ENCODE measurements around the gene ARSG.

Gene ARSG

DNA sequence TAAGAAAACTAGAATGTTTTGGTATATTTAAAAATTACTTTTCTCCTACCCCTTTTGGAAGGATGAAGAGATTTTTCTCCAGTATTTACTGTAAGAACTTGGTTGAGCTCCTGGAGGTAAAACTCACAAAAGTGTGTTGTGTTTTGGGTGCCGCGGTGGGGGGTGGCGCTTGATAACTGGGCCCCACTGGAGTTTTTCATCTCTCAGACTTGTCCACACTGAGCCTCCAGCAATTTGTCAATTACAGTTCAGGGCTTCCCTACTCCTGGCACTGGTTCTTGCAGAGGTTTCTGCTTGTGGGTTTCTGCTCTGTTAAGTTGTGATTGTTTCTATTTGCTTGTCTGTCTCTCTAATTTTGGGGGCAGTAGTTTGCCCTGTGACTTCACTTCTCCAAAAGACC, 126.0 kb downstream of the ARSG start:
- no peak for TF ChIP-seq POLR2A (IDR thresholded peaks at IDR 0.05; ENCODE audit: low read length)
- no peak for TF ChIP-seq GATA1 (IDR thresholded peaks at IDR 0.05; ENCODE audit: low read depth, low read length)
- no peak for DNase-seq

- no peak for DNase-seq
- TF ChIP-seq GATA1 (IDR thresholded peaks at IDR 0.05; ENCODE audit: low read depth, low read length) (no peak), POLR2A (IDR thresholded peaks at IDR 0.05; ENCODE audit: low read length) (no peak)
Measured at GRCh38 chr17:68418876-68419275, 127.6 kb downstream of the ARSG start.

DNA sequence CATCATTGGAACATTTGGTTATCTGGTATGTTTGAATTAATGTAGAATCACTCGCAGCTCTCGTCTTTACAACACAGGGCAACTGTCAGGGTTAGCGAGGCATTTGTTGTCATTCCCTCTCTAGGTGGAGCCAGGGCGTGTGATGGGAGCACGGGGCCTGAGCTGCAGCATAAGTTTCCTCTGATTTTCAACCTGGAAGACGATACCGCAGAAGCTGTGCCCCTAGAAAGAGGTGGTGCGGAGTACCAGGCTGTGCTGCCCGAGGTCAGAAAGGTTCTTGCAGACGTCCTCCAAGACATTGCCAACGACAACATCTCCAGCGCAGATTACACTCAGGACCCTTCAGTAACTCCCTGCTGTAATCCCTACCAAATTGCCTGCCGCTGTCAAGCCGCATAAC, 128.8 kb downstream of the ARSG start:
- no peak for DNase-seq
- TF ChIP-seq GATA1 (IDR thresholded peaks at IDR 0.05; ENCODE audit: low read depth, low read length) (no peak), POLR2A (IDR thresholded peaks at IDR 0.05; ENCODE audit: low read length) (no peak)

DNA sequence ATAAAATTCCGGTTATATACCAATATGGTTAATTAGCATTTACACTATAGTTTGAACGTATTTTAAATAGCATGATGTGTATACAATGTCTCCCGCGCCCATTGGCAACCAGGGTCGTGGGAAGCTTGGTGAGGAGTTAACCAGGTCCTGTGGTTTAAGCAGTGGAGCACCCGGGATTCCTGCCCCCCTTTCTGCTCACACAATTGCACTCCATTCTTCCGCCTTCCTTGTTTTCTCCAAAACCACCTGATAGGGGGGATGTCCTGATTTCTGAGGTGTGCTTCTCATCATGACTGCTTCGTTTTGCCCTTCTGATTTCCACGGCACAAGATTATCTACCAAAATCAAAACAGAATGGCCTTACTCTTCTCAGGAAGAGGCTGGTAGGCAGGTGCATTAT, 130.2 kb downstream of the ARSG start:
- TF ChIP-seq GATA1 (IDR thresholded peaks at IDR 0.05; ENCODE audit: low read depth, low read length) (no peak), POLR2A (IDR thresholded peaks at IDR 0.05; ENCODE audit: low read length) (no peak)

DNA sequence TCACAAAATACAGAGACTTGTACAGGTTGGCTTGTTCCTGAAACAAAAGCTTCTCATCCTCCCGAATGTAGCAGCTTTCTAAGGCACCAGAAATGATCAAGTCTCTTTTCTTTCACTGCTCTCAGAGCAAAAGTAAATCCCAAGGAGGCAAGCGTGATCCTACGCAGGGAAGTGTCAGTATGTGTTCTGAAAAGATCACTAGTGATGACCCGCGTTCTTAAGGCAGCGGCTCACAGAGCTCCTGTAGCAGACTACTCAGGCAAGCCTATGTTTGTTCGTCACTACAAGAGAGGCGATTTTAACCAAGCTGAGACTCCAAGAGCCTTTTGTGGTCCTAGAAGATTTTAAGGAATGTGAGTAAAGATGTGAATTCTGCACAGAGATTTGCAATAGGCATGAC, 131.5 kb downstream of the ARSG start:
- no peak for TF ChIP-seq GATA1 (IDR thresholded peaks at IDR 0.05; ENCODE audit: low read depth, low read length)
- DNase-seq: no peak

More for the DNA sequence above, 130.2 kb downstream of the ARSG start:
- DNase-seq: no peak

- TF ChIP-seq POLR2A (IDR thresholded peaks at IDR 0.05; ENCODE audit: low read length) (no peak), GATA1 (IDR thresholded peaks at IDR 0.05; ENCODE audit: low read depth, low read length) (no peak)
- DNase-seq: no peak
Measured at GRCh38 chr17:68423251-68423650, 132.0 kb downstream of the ARSG start.

DNA sequence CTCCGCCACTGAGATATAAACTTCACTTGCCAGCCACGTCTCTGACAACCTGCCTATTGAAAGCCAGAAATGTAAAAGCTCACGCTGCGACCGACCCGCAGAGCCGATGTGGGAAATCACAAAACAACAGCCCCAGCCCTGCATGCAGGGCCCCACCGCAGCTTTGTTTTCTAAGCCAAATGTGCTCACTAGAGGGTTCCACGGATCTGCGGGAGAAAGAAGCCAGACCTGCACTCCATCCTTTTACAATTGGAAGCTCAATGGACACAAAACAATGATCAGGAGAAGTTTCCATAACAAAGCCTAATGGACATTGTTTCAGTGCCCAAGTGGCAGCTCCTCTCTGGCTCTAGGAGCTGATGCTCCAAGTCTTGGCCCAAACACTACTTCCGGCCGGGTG, 132.9 kb downstream of the ARSG start:
- no peak for DNase-seq
- no peak for TF ChIP-seq GATA1 (IDR thresholded peaks at IDR 0.05; ENCODE audit: low read depth, low read length)

- DNase-seq: no peak
- TF ChIP-seq GATA1 (IDR thresholded peaks at IDR 0.05; ENCODE audit: low read depth, low read length): no peak
- TF ChIP-seq POLR2A (IDR thresholded peaks at IDR 0.05; ENCODE audit: low read length): no peak
Measured at GRCh38 chr17:68424861-68425260, 133.6 kb downstream of the ARSG start.

GRCh38 chr17:68425979-68426378, 134.7 kb downstream of the ARSG start:
- DNase-seq: no peak
- TF ChIP-seq GATA1 (IDR thresholded peaks at IDR 0.05; ENCODE audit: low read depth, low read length) (no peak), POLR2A (IDR thresholded peaks at IDR 0.05; ENCODE audit: low read length) (no peak)

DNA sequence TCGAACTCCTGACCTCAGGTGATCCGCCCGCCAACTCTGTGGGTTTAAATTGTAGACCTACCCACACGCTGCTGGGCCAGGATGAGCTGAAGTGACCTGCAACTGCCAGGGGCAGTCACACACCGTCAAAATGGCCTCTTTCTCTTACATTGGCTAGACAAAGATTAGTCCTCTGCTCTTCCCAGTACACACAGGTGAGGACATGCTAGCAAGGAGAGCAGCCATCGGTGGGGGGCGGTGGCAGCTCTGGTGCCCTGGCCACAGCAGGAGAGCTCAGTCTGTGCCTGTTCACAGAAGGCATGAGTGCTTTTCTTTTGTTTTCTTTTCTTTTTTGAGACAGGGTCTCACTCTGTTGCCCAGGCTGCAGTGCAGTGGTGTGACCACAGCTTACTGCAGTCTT, 136.3 kb downstream of the ARSG start:
- DNase-seq: no peak
- TF ChIP-seq GATA1 (IDR thresholded peaks at IDR 0.05; ENCODE audit: low read depth, low read length) (no peak), POLR2A (IDR thresholded peaks at IDR 0.05; ENCODE audit: low read length) (no peak)

GRCh38 chr17:68428498-68429172, 137.3 kb downstream of the ARSG start:
- no peak for TF ChIP-seq POLR2A (IDR thresholded peaks at IDR 0.05; ENCODE audit: low read length)
- TF ChIP-seq GATA1 (IDR thresholded peaks at IDR 0.05; ENCODE audit: low read depth, low read length): no peak
- no peak for DNase-seq

GRCh38 chr17:68429881-68430280, 138.6 kb downstream of the ARSG start:
- no peak for DNase-seq
- TF ChIP-seq POLR2A (IDR thresholded peaks at IDR 0.05; ENCODE audit: low read length) (no peak), GATA1 (IDR thresholded peaks at IDR 0.05; ENCODE audit: low read depth, low read length) (no peak)

DNA sequence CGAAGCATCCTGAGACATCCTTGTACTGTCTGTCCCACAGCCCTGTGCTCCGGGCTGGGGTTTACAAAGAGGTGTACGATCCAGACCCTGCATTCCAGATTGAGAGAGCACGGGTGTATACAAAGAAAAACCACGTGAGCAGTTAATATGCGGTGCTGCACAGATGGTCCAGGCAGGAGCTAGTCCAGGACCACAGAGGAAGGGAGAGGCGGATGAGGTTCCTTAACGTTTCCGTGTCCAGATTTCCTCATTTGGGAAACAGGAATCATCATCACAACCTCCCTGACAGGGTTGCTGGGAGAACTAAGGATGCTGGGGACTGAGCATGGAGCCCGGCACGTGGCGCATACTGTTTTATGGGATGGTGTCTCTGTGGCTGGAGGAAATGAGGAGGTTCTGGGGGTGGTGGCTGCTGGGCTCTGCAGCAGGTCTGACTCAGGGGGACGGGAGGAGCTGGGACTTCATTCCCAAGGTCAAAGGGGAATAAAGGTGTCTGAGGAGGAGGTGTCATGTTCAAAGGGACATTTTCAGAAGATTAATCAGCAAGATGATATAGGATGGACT, 139.8 kb downstream of the ARSG start:
- DNase-seq: no peak
- TF ChIP-seq POLR2A (IDR thresholded peaks at IDR 0.05; ENCODE audit: low read length): no peak
- no peak for TF ChIP-seq GATA1 (IDR thresholded peaks at IDR 0.05; ENCODE audit: low read depth, low read length)

DNA sequence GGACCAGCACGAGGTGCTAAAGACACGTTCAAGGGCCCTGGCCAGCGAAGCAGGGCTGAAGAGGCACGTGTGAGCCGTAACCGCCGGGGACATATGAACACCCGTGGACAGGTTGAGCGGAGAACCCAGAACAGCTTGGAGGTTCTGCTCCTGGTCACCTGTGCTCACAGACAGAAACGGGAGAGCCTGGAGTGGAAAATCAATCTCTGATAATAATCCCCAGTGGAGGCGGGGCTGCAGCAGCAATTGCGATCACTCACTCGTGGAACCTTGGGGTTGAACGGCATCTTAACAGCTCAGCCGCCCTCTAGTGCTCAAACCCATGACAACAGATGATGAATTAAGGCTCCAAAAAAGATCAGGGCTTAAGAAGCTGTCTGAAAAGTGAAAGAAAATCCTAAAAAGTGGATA, 140.4 kb downstream of the ARSG start:
- TF ChIP-seq GATA1 (IDR thresholded peaks at IDR 0.05; ENCODE audit: low read depth, low read length): no peak
- TF ChIP-seq POLR2A (IDR thresholded peaks at IDR 0.05; ENCODE audit: low read length): no peak
- DNase-seq: peak; percentile 31 to 49

DNA sequence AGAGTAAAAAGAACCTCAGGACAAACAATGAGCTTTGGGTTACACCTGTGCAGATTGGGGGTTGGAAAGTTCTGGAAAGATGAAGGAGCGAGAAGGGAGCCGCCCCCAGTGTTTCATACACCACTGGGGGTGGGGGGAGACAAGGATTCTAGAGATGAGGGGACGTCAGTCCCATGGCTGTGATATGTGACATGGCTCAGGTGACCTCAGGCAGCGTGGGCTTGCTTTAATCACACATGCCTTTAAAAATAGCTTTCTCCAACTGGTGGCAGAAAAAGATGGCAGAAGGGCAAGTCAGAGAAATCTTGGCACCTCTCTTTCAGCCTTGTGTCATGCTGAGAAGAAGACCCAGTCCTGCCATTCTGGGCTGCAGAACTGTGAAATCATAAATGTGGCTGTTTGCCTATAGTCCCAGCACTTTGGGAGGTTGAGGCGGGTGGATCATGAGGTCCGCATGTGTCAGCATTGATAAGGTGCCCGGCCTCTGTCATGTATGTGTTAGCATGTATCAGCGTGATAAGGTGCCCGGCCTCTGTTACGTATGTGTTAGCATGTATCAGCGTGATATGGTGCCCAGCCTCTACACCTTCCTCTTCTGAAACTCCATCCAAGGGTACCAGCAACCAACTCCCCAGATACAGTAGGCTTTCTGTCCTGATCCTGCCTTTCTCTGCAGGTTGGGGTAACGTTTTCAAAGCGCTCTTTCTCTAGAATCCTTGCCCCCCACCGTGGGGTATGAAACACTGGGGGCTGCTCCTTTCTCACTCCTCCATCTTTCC, 141.0 kb downstream of the ARSG start:
- no peak for TF ChIP-seq POLR2A (IDR thresholded peaks at IDR 0.05; ENCODE audit: low read length)
- TF ChIP-seq GATA1 (IDR thresholded peaks at IDR 0.05; ENCODE audit: low read depth, low read length): no peak
- peak in 1 of 2 experiments; percentile 12 for DNase-seq
